PC-3 (cell line): ENCODE measurements around the gene DYNC1I1. TPM values are rescaled to one million over a fixed set of nuclear protein-coding genes. Genes with fewer than 3 reads are reported as not detected.

ENCODE experiments used
- ATAC-seq: fragments of 200-7000 bp; cut with Tn5 transposase; 2 replicates; pipeline ENCODE4 v1.9.1; 2020; ENCODE audit warnings: mild to moderate bottlenecking, moderate library complexity
- BruUV-seq: library from RNA; stranded (reverse); fragments of 400-500 nt; replicated peaks from 2 replicates; lab custom pipeline; 2021; lab: Mats Ljungman, UMichigan
- CTCF ChIA-PET: fragments of 300-600 bp; sonication (Branson Sonifier 250); formaldehyde crosslinking; loops from one replicate; lab custom pipeline; 2022; ENCODE audit warnings: antibody characterized with exemption; lab: Charles Lee
- POLR2A ChIA-PET: fragments of 300-600 bp; sonication (Branson Sonifier 250); formaldehyde crosslinking; loops from one replicate; lab custom pipeline; 2022; ENCODE audit warnings: antibody characterized with exemption; ENCODE audit not compliant: unreplicated experiment; lab: Charles Lee
- DNase-seq: peaks from one replicate; pipeline ENCODE4 v3.0.0-alpha.2; 2015
- H2AFZ ChIP-seq: fragments of 300-600 bp; sonication (generic); 2 replicates; pipeline ENCODE4 v1.6.0; 2016; ENCODE audit warnings: antibody characterized with exemption, low read length
- H3F3A ChIP-seq: fragments of 300-600 bp; sonication (generic); one replicate; pipeline ENCODE4 v1.6.0; 2017; ENCODE audit warnings: antibody characterized with exemption, low read length, control low read depth, mild to moderate bottlenecking; ENCODE audit not compliant: unreplicated experiment
- H3K27ac ChIP-seq: fragments of 300-600 bp; sonication (generic); 2 replicates; pipeline ENCODE4 v1.5.1; 2016; ENCODE audit warnings: mild to moderate bottlenecking, low read length
- H3K27me3 ChIP-seq: fragments of 300-600 bp; sonication (generic); 2 replicates; pipeline ENCODE4 v1.6.1; 2016; ENCODE audit warnings: low read length, mixed read lengths
- H3K36me3 ChIP-seq: fragments of 300-600 bp; sonication (generic); 2 replicates; pipeline ENCODE4 v1.6.1; 2016; ENCODE audit warnings: low read depth, mixed run types, low read length, mixed read lengths
- H3K4me1 ChIP-seq: fragments of 300-600 bp; sonication (generic); 2 replicates; pipeline ENCODE4 v1.5.1; 2016; ENCODE audit warnings: low read length; ENCODE audit not compliant: insufficient read depth
- H3K4me2 ChIP-seq: fragments of 300-600 bp; sonication (generic); 2 replicates; pipeline ENCODE4 v1.6.0; 2016; ENCODE audit warnings: low read length
- H3K4me3 ChIP-seq: fragments of 300-600 bp; sonication (generic); 2 replicates; pipeline ENCODE4 v1.5.1; 2016; ENCODE audit warnings: mild to moderate bottlenecking, low read length, mixed read lengths
- H3K79me2 ChIP-seq: fragments of 300-600 bp; sonication (generic); 2 replicates; pipeline ENCODE4 v1.6.1; 2017; ENCODE audit warnings: low read length, mixed read lengths
- H3K9ac ChIP-seq: fragments of 300-600 bp; sonication (generic); 2 replicates; pipeline ENCODE4 v1.6.0; 2016; ENCODE audit warnings: mild to moderate bottlenecking, low read length
- H3K9me2 ChIP-seq: fragments of 300-600 bp; sonication (generic); replicated peaks from 2 replicates; pipeline ENCODE4 v1.6.1; 2016; ENCODE audit warnings: mixed run types, low read length, mixed read lengths
- H3K9me3 ChIP-seq: fragments of 300-600 bp; sonication (generic); 2 replicates; pipeline ENCODE4 v1.6.1; 2016; ENCODE audit warnings: low read length, mixed read lengths
- H4K20me1 ChIP-seq: fragments of 300-600 bp; sonication (generic); 2 replicates; pipeline ENCODE4 v1.6.1; 2016; ENCODE audit warnings: low read length, mixed read lengths
- EZH2 ChIP-seq: fragments of 300-600 bp; sonication (generic); IDR thresholded peaks from one replicate; pipeline ENCODE4 v1.6.1; 2017; ENCODE audit warnings: antibody characterized with exemption, mild to moderate bottlenecking, low read length; ENCODE audit not compliant: unreplicated experiment
- EZH2phosphoT487 ChIP-seq: fragments of 300-600 bp; sonication (generic); IDR thresholded peaks from 2 replicates; pipeline ENCODE4 v1.6.1; 2018; ENCODE audit warnings: mild to moderate bottlenecking, antibody characterized with exemption, low read length, borderline replicate concordance
- intact Hi-C: fragments of 100-400 bp; cut with micrococcal nuclease; formaldehyde crosslinking; loops from 2 replicates; pipeline ENCODE4 v1.9.0; 2023
- total RNA-seq: library from RNA; depleted of rRNA; stranded (reverse); fragments of >200 nt; gene quantifications from 2 replicates; pipeline ENCODE4 v1.2.3, GENCODE V29; 2014
- TF ChIP-seq, protein P1 (sequence below): fragments of 300-600 bp; sonication (generic); conservative IDR thresholded peaks from 2 replicates; pipeline ENCODE4 v1.5.1; 2017; ENCODE audit warnings: antibody characterized with exemption, low read depth, mild to moderate bottlenecking, low read length

The DYNC1I1 gene
- total RNA-seq, 1 experiment from 2014 or later = 2.4 TPM

DNA sequence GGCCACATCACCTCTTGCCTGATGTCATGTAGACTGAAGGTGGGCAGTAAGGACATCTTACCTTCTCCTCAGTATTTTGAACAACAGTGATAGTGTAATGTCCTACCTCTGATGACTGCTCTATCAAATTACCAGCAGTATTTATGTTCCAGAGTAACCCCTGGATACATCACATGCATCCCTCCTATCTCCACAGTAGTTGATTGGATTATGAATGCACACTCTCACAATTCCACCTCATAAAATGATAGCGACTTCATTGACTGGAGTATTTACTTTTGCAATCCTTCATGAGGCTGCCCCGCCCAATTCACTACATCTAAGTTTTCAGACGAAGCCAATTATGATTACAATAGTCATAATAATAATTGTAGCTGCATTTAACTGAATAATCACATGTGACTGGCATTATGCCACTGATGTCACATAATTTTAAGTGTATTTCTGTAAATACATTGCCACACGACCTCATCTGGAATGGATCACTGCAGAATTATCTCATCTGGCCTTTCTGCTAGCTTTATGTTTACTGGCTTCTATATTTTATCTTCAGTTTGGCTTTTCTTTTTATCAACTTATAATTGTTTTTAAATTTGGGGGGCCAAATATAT, 280.6 kb downstream of the DYNC1I1 start:
- Histone ChIP-seq H3K4me3 (no peak overlapping the region), H3K4me1 (no peaks in the 10 kb centered on the region), H3K36me3 (no peaks in the 10 kb centered on the region), H3K79me2 (no peaks in the 10 kb centered on the region), H3K27me3 (no peaks in the 10 kb centered on the region), H3K9ac (no peak overlapping the region), H3K9me3 (no peaks in the 10 kb centered on the region), H2AFZ (no peak overlapping the region), H4K20me1 (no peaks in the 10 kb centered on the region), H3F3A (no peaks in the 10 kb centered on the region), H3K9me2 (no peaks in the 10 kb centered on the region), H3K27ac (no peak overlapping the region), H3K4me2 (no peak overlapping the region)
- BruUV-seq = no TSS peak
- no peak for TF ChIP-seq EZH2phosphoT487
- TF ChIP-seq, protein P1, sequence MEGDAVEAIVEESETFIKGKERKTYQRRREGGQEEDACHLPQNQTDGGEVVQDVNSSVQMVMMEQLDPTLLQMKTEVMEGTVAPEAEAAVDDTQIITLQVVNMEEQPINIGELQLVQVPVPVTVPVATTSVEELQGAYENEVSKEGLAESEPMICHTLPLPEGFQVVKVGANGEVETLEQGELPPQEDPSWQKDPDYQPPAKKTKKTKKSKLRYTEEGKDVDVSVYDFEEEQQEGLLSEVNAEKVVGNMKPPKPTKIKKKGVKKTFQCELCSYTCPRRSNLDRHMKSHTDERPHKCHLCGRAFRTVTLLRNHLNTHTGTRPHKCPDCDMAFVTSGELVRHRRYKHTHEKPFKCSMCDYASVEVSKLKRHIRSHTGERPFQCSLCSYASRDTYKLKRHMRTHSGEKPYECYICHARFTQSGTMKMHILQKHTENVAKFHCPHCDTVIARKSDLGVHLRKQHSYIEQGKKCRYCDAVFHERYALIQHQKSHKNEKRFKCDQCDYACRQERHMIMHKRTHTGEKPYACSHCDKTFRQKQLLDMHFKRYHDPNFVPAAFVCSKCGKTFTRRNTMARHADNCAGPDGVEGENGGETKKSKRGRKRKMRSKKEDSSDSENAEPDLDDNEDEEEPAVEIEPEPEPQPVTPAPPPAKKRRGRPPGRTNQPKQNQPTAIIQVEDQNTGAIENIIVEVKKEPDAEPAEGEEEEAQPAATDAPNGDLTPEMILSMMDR = no peak
- no peak for TF ChIP-seq EZH2
- CTCF ChIA-PET = no interaction called here
- DNase-seq (no peak), ATAC-seq (no peak)
- POLR2A ChIA-PET = no interaction called here
- intact Hi-C loops = no loop called here

DNA sequence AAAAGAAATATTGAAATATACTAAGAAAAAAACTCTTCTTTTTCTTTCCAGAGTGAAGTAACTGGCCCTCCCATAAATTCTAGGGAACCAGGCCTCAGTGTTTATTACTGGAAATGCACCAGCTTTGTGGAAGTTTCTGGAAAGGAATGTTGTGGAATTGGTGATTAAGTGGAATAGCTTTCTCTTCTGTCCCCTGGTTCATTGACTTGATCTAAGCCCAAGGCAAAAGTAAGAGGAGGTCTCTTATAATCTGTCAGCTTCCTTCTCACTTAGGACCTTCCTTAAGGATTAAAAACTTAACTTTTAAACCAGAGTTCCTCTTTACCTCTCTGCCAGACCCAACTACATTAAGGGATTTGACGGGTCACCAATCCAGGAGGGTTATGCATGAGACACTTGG, 283.4 kb downstream of the DYNC1I1 start:
- Histone ChIP-seq H3K9ac (no peak overlapping the region), H3K9me2 (no peaks in the 10 kb centered on the region), H3K79me2 (no peaks in the 10 kb centered on the region), H2AFZ (no peak overlapping the region), H3K4me2 (no peak overlapping the region), H3K36me3 (no peaks in the 10 kb centered on the region), H3K4me3 (no peak overlapping the region), H3K4me1 (no peaks in the 10 kb centered on the region), H3K27ac (no peak overlapping the region), H4K20me1 (no peaks in the 10 kb centered on the region), H3F3A (no peaks in the 10 kb centered on the region), H3K27me3 (no peaks in the 10 kb centered on the region), H3K9me3 (no peaks in the 10 kb centered on the region)
- no TSS peak for BruUV-seq
- intact Hi-C loops = no loop called here
- ChIA-PET POLR2A (no interaction called here), CTCF (no interaction called here)
- DNase-seq (no peak), ATAC-seq (no peak)
- TF ChIP-seq EZH2phosphoT487 (no peak), EZH2 (no peak)
- TF ChIP-seq, protein P1 = no peak

DNA sequence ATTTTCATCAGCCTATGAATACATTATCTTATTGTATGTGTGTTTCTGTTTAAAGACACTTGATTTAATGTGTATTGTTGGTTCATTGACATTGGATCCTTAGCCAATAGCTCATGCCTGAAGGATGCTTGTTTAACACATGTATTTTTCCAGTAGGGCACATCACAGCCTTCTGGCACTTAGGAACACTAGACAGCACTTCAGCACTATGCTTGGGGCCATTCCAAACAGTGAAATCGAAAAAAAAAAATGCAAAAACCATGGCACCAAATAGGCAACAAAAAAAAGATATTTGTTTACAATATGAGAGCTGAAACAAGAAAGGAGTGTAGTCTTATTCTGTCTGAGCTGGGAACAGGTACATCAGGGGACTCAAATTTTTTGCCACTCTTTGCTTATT, 286.7 kb downstream of the DYNC1I1 start:
- H2AFZ ChIP-seq = no peak overlapping the region
- H3K4me3 ChIP-seq = no peak overlapping the region
- TF ChIP-seq, protein P1 = no peak
- TF ChIP-seq EZH2phosphoT487 (no peak), EZH2 (no peak)
- H3K79me2 ChIP-seq = no peaks in the 10 kb centered on the region
- DNase-seq (no peak), ATAC-seq (no peak)
- H3K9ac ChIP-seq = no peak overlapping the region
- no peaks in the 10 kb centered on the region for H3K4me1 ChIP-seq
- ChIA-PET CTCF (no interaction called here), POLR2A (no interaction called here)
- no peaks in the 10 kb centered on the region for H4K20me1 ChIP-seq
- no peaks in the 10 kb centered on the region for H3K36me3 ChIP-seq
- no peaks in the 10 kb centered on the region for H3K9me2 ChIP-seq
- no peak overlapping the region for H3K4me2 ChIP-seq
- no peak overlapping the region for H3K27ac ChIP-seq
- no peaks in the 10 kb centered on the region for H3F3A ChIP-seq
- intact Hi-C loops = no loop called here
- BruUV-seq = no TSS peak
- H3K27me3 ChIP-seq = no peaks in the 10 kb centered on the region
- no peaks in the 10 kb centered on the region for H3K9me3 ChIP-seq
